Adipocyte (in vitro differentiated cells): ENCODE data around the gene DCTPP1.

ENCODE experiments used
- DNase-seq: peaks from one replicate; pipeline ENCODE4 v3.0.0-alpha.2; 2015; ENCODE audit warnings: low read depth
- H3K27me3 ChIP-seq: replicated peaks from 2 replicates; pipeline ENCODE4 v1.7.0; 2013; ENCODE audit warnings: mild to moderate bottlenecking, low read length, moderate library complexity; ENCODE audit not compliant: control insufficient read depth, insufficient read depth
- H3K36me3 ChIP-seq: 2 replicates; pipeline ENCODE4 v1.7.0; 2013; ENCODE audit warnings: low read length, mild to moderate bottlenecking, moderate library complexity; ENCODE audit not compliant: control insufficient read depth, insufficient read depth, severe bottlenecking
- H3K4me1 ChIP-seq: 2 replicates; pipeline ENCODE4 v1.7.0; 2013; ENCODE audit warnings: mild to moderate bottlenecking, low read length, moderate library complexity; ENCODE audit not compliant: control insufficient read depth, insufficient read depth
- H3K4me3 ChIP-seq: 2 replicates; pipeline ENCODE4 v1.7.0; 2013; ENCODE audit warnings: mild to moderate bottlenecking, low read length, moderate library complexity
- H3K9ac ChIP-seq: 2 replicates; pipeline ENCODE4 v1.7.0; 2013; ENCODE audit warnings: mild to moderate bottlenecking, low read length, moderate library complexity
- H3K9me3 ChIP-seq: 2 replicates; pipeline ENCODE4 v1.7.0; 2013; ENCODE audit warnings: mild to moderate bottlenecking, low read length, moderate library complexity; ENCODE audit not compliant: control insufficient read depth

DCTPP1 gene

DNA sequence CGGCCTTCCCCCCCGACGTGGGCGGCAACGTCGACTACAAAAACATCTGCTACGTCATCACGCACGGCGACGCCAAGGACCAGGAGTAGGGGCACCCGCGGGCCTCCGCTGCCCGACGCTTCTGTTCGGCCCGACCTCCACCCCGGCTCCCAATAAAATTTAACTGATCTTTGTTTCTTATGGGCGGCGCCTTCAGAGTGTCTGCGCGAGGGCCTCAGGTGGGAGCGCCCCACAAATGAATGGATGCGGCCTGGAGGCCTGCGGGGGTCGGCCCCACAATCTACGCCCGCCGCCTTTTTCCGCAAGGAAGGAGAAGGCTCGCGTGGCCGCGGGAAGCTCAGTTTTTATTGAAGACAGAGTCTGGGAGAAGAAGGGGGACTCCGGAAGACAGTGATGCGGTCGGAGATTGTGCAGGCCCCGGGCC, 52.0 kb downstream of the DCTPP1 start:
- Histone ChIP-seq H3K36me3 (no peaks in the 10 kb centered on the region), H3K9me3 (no peaks in the 10 kb centered on the region), H3K9ac (peak overlapping the region; percentile 92), H3K4me3 (peak overlapping the region; percentile 81), H3K4me1 (peaks cover 11% of the 10 kb centered on the region), H3K27me3 (no peaks in the 10 kb centered on the region)
- DNase-seq: peak; percentile 92

DNA sequence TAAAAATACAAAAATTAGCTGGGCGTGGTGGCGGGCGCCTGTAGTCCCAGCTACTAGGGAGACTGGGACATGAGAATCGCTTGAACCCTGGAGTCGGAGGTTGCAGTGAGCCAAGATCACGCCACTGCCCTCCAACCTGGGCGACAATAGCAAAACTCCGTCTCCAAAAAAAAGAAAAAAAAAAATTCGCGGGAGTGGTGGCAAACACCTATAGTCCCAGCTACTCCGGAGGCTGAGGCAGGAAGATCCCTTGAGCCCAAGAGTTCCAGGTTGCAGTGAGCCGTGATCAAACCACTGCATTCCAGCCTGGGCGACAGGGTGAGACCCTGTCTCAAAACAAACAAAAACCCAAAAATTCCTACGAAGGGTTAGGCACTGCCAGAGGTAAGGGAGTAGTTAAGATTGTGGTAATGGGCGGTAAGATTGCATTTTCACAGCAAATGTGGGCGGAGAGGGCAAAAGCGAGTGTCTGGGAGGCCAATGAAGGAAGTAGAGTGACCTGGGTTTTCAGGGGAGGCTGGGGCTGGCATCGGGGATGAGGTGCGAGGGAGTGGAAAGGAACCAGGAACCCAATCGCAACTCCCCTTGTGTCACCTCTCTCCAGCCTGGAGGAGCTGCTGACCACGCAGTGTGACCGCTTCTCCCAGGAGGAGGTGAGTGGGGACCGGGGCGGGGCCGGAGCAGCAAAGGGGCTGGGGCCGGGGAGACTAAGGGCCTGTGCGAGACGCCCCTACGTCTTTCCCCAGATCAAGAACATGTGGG, 52.6 kb downstream of the DCTPP1 start:
- Histone ChIP-seq H3K4me1 (peaks cover 11% of the 10 kb centered on the region), H3K36me3 (no peaks in the 10 kb centered on the region), H3K9me3 (no peaks in the 10 kb centered on the region), H3K9ac (peak overlapping the region; percentile 92), H3K27me3 (no peaks in the 10 kb centered on the region), H3K4me3 (peak overlapping the region; percentile 81)
- no peak for DNase-seq

DNA sequence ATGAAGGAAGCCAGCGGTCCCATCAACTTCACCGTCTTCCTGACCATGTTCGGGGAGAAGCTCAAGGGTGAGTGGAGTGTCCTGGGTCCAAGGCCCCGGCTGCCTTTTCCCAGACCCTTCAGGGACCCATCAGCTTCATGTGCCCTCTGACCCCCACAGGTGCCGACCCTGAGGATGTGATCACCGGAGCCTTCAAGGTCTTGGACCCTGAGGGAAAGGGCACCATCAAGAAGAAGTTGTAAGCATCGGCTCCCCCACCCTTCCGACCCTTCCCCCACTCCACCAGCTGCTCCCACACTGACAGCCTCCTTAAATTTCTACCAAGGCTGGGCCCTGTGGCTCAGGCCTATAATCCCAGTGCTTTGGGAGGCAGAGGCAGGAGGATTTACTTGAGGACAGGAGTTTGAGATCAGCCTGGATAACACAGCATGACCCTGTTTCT, 53.3 kb downstream of the DCTPP1 start:
- Histone ChIP-seq H3K4me1 (peaks cover 11% of the 10 kb centered on the region), H3K27me3 (no peaks in the 10 kb centered on the region), H3K9ac (no peak overlapping the region), H3K36me3 (no peaks in the 10 kb centered on the region), H3K9me3 (no peaks in the 10 kb centered on the region), H3K4me3 (no peak overlapping the region)
- DNase-seq: no peak

DNA sequence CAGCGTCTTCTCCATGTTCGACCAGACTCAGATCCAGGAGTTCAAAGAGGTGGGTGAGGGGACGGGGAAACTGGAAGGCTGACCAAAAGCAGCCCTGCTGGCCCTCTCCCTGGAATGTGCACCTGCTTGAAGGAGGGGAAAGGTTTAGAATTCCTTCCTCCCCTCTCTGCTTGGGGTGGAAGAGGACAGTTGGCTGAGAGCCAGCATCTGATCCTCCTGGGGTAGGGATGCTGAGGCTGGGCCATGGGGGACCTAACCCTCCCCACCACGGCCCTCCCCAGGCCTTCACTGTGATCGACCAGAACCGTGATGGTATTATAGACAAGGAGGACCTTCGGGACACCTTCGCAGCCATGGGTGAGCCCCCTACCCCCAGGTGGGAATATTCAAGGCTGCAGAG, 54.0 kb downstream of the DCTPP1 start:
- no peak for DNase-seq
- H3K9me3 ChIP-seq: no peaks in the 10 kb centered on the region
- H3K36me3 ChIP-seq: no peaks in the 10 kb centered on the region
- no peak overlapping the region for H3K4me3 ChIP-seq
- H3K9ac ChIP-seq: no peak overlapping the region
- H3K4me1 ChIP-seq: peaks cover 14% of the 10 kb centered on the region
- no peaks in the 10 kb centered on the region for H3K27me3 ChIP-seq

- no peaks in the 10 kb centered on the region for H3K27me3 ChIP-seq
- no peak within 1 kb of the TSS for H3K9ac ChIP-seq
- peaks cover 14% of the 10 kb centered on the region for H3K4me1 ChIP-seq
- DNase-seq: no peak
- H3K36me3 ChIP-seq: no peaks in the 10 kb centered on the region
- H3K9me3 ChIP-seq: no peaks in the 10 kb centered on the region
- no peak within 1 kb of the TSS for H3K4me3 ChIP-seq
Observed at GRCh38 chr16:30374538-30374937, 55.3 kb downstream of the DCTPP1 start, which contains the start of gene MYL11. TSS of gene MYL11 (plus strand) at chr16:30374802. CDS start at chr16:30374858, 56 bp downstream.
